ENCODE data around the gene CHML.

GRCh38 chr1:241630476-241630875 lies 9.7 kb downstream of the CHML start:
- TF ChIP-seq POLR2A (IDR thresholded peaks at IDR 0.05) (no peak), CTCF (IDR thresholded peaks at IDR 0.05) (no peak)
